ENCODE measurements around the gene PBRM1. TPM values are rescaled to one million over a fixed set of nuclear protein-coding genes. Genes with fewer than 3 reads are reported as not detected.

PBRM1 gene
- total RNA-seq, 1 donor from 2014 or later: 51.5 TPM

DNA sequence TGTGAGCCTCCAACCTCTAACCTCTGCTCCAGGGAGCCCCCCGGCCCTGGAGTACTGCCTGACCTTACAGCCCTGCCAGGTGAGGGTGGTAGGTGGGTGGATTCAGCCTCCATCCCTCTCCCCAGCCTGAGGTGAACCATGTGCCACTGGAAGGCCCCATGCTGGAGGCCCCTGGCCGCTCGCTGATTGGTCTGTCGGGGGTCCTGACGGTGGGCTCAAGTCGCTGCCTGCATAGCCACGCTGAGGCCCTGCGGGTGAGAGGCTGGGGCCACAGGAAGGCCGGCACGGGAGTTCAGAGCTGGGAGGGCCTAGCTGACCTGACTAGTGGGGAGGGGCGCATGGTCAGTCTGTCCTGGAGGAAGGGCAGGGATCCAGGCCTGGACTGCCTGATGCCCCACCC lies 171.1 kb downstream of the PBRM1 start:
- TF ChIP-seq, protein P1, sequence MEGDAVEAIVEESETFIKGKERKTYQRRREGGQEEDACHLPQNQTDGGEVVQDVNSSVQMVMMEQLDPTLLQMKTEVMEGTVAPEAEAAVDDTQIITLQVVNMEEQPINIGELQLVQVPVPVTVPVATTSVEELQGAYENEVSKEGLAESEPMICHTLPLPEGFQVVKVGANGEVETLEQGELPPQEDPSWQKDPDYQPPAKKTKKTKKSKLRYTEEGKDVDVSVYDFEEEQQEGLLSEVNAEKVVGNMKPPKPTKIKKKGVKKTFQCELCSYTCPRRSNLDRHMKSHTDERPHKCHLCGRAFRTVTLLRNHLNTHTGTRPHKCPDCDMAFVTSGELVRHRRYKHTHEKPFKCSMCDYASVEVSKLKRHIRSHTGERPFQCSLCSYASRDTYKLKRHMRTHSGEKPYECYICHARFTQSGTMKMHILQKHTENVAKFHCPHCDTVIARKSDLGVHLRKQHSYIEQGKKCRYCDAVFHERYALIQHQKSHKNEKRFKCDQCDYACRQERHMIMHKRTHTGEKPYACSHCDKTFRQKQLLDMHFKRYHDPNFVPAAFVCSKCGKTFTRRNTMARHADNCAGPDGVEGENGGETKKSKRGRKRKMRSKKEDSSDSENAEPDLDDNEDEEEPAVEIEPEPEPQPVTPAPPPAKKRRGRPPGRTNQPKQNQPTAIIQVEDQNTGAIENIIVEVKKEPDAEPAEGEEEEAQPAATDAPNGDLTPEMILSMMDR (conservative IDR thresholded peaks at IDR 0.05; ENCODE audit: low read depth, low read length): no peak
- no peak for DNase-seq (ENCODE audit: low read depth)
- no peak overlapping the region for H3K4me3 ChIP-seq (ENCODE audit: low read depth, low read length)

DNA sequence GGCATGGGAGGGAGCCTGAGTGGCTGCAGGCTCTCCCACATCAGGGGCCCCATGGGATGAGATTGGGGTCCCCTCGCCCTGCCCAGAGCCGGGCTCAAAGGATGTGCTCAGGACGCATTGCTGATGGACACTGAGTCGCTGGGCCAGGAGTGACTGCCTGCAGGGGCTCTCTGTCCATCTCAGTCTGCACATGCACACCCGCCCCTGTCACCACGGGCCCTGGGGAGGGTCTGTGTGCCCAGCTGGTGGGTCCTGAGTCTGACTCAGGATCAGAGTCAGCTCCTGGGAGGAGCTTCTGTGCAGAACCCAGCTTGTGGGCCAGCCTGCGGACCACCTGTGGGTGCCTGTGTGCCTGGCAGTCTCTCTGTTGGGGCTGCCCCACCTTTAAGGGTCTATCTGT lies 172.4 kb downstream of the PBRM1 start:
- TF ChIP-seq, protein P1 (conservative IDR thresholded peaks at IDR 0.05; ENCODE audit: low read depth, low read length): no peak
- no peak overlapping the region for H3K4me3 ChIP-seq (ENCODE audit: low read depth, low read length)
- no peak for DNase-seq (ENCODE audit: low read depth)

DNA sequence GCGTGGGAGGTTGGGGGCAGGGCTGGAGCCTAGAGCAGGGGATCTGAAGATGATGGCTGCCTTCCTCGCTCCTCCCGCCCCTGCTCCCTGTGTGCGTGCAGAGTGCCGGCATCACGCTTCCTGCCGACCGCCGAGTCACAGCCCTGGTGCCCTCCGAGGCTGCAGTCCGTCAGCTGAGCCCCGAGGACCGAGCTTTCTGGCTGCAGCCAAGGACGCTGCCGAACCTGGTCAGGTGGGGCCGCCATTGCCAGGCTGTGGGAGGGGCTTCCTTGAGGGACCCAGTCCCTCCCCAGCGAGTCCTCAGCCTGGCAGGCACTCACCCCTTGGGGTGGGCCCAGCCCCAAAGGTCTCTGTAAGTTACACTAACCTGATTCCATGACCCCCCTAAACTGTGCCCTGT lies 173.0 kb downstream of the PBRM1 start:
- DNase-seq (ENCODE audit: low read depth): no peak
- TF ChIP-seq, protein P1 (conservative IDR thresholded peaks at IDR 0.05; ENCODE audit: low read depth, low read length): no peak
- H3K4me3 ChIP-seq (ENCODE audit: low read depth, low read length): no peak overlapping the region

DNA sequence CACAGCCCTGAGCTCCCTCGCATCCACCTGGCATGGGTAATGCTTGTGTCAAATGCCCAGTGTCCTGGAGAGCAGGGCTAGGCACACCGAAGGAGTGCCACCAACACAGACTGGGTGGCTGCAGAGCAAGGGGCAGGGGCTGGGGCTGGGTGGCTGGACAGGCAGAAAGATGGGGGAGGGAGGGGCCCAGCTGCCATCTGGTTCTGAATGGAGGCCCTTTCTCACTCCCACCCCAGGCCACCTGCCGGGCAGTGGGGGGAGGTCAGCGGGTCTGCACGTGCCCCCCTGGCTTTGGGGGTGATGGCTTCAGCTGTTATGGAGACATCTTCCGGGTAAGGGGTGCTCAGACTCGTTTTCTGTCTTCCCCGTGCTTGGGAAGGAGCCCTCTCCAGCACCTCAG lies 173.6 kb downstream of the PBRM1 start:
- TF ChIP-seq, protein P1 (conservative IDR thresholded peaks at IDR 0.05; ENCODE audit: low read depth, low read length): no peak
- H3K4me3 ChIP-seq (ENCODE audit: low read depth, low read length): no peak overlapping the region
- no peak for DNase-seq (ENCODE audit: low read depth)

DNA sequence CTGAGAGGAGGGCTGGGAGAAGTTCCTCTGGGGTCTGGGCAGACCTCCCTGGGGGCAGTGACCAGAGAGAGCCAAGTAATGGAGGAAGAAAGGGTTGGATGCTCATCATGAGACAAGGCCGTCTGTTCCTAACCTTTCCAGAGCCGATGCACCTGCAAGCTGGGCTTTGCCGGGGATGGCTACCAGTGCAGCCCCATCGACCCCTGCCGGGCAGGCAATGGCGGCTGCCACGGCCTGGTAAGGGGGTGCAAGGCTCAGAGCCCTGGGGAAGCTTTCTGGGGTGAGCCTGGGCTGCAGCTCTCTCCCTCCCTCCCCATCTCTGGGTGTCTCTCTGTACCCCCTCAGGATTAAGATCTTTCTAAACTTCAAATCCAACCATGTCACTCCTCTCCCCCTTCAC lies 174.2 kb downstream of the PBRM1 start:
- DNase-seq (ENCODE audit: low read depth): no peak
- no peak overlapping the region for H3K4me3 ChIP-seq (ENCODE audit: low read depth, low read length)
- TF ChIP-seq, protein P1 (conservative IDR thresholded peaks at IDR 0.05; ENCODE audit: low read depth, low read length): no peak

DNA sequence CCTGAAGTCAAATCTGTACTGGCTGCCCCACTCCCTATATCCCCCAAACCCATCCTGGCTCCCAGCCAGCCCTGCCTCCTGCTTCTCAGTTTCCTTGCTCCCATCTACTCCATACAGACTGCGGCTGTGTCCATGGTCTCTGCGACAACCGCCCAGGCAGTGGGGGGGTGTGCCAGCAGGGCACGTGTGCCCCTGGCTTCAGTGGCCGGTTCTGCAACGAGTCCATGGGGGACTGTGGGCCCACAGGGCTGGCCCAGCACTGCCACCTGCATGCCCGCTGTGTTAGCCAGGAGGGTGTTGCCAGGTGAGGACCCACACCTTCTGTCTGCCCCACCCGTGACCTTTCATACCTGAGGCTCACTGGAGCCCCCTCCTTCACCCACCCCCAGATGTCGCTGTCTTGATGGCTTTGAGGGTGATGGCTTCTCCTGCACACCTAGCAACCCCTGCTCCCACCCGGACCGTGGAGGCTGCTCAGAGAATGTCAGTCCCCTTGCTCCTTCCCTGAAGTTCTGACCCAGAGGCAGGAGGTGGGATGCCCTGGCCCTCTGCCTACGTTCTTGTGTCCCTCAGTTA lies 175.9 kb downstream of the PBRM1 start:
- H3K4me3 ChIP-seq (ENCODE audit: low read depth, low read length): no peak overlapping the region
- no peak for DNase-seq (ENCODE audit: low read depth)
- TF ChIP-seq, protein P1 (conservative IDR thresholded peaks at IDR 0.05; ENCODE audit: low read depth, low read length): no peak

DNA sequence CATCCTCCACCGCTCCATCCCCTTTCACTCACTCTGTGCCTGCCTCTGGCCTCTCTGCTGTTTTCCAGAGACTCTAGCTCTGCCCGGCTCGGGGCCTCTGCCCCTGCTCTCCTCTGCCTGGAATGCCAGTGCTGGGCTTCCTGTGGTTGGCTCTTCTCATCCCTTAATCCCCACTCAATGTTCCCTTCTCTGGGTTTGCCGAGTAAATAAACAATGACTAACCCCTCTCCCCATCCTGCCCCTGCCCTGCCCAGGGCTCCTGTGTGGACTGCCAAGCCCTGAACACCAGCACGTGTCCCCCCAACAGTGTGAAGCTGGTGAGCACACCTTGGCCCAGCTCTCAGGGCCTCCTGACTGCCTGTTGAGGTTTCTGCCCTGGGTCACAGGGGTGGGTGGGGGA lies 178.4 kb downstream of the PBRM1 start:
- H3K4me3 ChIP-seq (ENCODE audit: low read depth, low read length): no peak overlapping the region
- TF ChIP-seq, protein P1 (conservative IDR thresholded peaks at IDR 0.05; ENCODE audit: low read depth, low read length): no peak
- no peak for DNase-seq (ENCODE audit: low read depth)
